Fibroblast of peridontal ligament (primary cell): ENCODE results near the gene PRX.

Source experiments
- DNase-seq: peaks from one replicate; pipeline ENCODE4 v3.0.0-alpha.2; 2010; ENCODE audit errors: extremely low read depth

Gene PRX

DNA sequence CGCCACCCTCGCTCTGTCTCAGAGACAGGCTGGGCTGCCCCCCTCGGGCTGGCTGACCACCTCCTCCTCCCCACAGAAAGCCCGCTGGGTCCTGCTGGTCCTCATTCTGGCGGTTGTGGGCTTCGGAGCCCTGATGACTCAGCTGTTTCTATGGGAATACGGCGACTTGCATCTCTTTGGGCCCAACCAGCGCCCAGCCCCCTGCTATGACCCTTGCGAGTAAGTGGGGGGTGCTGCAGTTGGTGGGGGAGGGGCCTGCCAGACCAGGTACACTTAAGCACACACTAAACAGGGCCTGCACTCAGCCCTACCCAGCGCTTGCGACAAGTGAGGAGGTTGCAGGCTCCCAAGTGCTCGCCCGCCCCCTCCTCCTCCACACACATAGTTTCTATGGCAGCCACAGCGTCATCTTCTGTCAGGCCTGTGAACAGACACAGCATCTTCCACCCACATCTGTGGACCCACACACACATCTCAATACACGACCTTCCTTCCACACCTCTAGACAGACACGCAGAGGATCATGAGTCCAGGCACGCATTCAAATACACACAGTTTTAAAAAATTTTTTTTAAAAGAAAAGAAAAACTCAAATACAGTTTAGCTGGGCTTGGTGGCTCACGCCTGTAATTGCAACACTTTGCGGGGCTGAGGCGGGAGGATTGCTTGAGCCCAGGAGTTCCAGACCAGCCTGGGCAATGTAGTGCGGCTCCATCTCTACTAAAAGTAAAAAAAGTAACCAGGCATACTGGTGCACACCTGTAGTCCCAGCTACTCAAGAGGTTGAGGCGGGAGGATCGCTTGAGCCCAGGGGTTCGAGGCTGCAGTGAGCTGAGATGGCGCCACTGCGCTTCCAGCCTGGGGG lies 46.2 kb downstream of the PRX start:
- no peak for DNase-seq

DNA sequence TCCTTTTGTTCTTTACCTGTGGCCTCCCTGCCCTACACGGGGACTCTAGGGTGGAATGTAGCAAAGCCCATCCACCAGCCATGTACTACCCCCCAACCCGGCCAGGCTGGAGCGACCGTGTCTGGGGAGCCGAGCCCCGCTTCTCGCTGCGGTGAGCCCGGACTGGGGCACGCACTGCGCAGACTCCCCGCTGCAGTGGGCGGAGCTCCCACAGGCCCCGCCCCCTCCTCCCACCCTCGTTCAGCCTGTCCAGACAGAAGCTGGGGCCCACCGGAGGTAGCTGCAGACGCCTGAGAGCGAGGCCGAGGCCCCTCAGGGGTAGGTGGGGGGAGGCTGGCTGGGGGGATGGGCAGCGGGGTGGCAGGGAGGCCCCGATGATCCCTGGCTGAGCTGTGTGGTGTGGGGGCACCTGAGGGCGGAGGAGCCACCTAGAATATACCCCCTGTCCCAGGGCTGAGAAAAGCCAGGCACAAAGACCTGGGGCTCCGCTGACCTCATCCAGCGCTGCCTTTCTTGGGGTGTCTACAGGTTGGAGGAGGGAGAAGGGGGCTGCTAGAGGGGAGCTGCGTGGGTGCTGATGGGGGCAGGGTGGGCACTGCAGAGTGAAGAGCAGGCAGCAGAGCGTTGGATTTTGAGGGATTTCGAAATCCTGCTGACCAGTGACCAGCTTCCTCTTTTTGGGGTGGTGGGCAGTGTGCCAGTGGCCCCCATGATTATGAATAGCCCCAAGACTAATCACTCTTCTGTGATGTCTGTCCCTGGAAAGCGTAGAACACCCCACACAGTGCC lies 47.4 kb downstream of the PRX start:
- peak; percentile 59 for DNase-seq

DNA sequence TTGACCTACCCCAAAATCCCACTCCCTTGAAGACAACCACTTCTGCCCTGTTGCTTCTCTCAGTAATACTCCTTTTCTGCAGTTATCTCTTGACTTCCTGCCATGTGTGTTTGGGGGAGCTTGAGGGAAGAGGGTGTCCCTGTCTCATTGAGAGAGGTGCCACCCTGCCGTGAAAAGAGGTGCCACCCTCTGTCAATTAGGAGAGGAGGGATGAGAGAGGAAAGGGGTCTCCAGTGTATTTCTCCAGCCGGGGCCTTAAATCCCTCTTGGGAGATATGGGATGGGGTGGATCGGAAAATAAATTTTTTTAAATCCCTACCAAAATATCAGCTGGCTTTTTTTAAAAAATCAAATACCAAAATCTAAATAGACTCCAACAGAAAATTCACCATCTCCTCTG lies 48.2 kb downstream of the PRX start:
- no peak for DNase-seq

DNA sequence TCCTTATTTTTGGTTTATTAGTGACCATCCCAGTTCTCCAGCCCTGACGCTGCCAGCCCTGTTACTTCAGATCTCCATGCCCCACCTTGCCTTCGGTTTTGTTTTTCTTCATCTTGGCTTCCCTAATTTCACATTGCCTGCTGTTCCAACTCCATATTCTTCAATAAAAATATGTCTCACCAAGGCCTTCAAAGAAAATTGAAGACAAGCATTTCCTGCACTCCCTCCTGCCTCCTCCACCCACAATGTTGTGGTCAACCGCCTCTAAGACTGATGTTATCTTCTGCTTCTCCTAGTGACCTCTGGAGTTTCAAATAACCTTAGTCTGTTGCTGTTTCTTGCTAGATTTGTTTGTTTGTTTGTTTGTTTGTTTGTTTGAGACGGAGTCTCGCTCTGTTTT lies 50.1 kb downstream of the PRX start:
- no peak for DNase-seq

DNA sequence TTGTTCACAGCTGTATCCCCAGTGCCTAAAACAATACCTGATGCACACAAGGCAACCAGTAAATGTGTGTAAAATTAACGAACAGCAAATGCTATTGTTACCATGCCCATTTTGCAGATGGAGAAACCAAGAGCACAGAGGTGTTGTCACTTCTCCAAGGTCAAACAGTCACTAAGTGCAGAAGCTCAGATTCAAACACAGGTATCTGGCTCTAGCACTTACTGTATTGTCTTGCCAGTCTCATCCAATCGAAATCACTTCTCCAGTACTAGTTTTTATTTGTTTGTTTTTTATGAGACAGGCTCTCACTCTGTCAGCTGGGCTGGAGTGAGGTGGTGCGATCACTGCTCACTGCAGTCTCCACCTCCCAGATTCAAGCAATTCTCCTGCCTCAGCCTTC lies 51.0 kb downstream of the PRX start:
- no peak for DNase-seq

DNA sequence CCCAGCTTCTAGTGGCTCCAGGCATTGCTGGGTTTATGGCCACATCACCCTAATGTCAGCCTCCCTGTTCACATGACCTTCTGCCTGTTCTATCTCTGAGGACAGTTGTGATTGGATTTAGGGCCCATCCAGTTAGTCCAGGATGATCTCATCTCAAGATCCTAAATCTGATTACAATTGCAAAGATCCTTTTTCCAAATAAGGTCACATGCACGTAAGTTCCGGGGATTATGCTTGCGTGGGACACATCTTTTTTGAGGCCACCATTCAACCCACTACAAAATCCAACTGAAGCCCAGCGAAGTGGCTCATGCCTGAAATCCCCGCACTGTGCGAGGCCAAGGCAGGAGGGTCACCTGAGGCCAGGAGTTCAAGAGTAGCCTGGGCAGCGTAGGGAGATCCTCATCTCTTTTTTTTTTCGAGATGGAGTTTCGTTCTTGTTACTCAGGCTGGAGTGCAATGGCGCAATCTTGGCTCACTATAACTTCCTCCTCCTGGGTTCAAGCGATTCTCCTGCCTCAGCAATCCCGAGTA lies 52.4 kb downstream of the PRX start:
- no peak for DNase-seq

DNA sequence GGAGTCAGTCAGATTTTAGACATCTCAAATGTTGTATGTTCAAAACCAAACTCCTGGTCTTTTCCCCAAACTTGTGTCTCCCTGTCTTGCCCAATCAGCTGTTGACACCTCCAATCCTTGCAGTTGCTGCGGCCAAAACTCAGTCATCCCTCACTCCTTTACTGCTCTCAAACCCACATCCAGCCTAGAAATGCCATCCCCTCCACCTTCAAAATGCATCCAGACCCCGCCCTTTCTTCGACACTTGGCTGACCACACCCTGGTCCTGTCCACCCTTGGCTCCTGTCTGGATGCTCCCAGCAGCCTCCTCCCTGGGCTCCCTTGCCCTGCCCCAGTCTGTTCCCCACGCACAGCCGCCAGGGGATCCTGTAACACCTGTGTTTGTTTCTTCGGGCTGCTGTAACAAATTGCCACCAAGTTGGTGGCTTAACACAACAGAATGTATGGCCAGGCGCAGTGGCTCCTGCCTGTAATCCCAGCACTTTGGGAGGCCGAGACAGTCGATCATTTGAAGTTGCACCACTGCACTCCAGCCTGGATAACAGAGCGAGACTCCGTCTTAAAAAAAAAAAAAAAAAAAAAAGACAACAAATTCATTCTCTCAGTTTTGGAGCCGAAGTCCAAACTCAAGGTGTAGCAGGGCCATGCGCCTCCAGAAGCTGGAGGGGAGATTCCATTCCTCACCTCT lies 53.0 kb downstream of the PRX start:
- no peak for DNase-seq

DNA sequence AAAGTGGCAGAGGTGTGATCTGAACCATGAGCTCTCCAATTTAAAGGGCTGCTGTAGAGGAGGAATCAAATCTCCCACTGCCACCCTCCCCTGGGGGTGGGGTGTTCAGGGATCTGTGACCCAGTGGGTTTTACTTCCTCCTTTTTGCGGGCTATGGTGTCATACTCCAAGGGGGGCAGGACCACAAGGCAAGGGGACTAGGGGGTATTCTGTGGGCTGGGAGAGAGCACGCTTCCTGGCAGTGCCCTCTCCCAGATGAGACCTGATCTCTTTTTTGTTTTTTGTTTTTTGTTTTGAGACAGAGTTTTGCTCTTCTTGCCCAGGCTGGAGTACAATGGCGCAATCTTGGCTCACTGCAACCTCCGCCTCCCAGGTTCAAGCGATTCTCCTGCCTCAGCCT lies 54.4 kb downstream of the PRX start:
- DNase-seq, result no peak

DNA sequence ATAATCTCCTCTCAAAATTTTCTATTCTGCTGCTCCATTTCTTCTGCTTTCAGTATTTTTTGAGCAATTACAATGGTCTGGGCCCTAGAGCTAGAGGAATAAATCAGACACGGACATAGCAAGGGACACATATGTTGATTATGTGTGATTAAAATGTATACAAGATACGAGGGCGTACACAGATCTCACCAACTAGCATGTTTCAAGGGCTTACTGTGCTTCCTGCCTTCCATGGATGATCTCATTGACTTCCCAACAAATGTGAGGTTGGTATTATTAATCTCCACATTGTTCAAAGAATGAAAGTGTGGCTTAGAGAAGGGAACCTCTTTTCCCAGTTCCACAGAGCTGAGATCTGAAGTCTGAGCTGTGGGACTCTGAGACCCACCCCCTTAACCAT lies 55.5 kb downstream of the PRX start:
- DNase-seq, result peak; percentile 6

DNA sequence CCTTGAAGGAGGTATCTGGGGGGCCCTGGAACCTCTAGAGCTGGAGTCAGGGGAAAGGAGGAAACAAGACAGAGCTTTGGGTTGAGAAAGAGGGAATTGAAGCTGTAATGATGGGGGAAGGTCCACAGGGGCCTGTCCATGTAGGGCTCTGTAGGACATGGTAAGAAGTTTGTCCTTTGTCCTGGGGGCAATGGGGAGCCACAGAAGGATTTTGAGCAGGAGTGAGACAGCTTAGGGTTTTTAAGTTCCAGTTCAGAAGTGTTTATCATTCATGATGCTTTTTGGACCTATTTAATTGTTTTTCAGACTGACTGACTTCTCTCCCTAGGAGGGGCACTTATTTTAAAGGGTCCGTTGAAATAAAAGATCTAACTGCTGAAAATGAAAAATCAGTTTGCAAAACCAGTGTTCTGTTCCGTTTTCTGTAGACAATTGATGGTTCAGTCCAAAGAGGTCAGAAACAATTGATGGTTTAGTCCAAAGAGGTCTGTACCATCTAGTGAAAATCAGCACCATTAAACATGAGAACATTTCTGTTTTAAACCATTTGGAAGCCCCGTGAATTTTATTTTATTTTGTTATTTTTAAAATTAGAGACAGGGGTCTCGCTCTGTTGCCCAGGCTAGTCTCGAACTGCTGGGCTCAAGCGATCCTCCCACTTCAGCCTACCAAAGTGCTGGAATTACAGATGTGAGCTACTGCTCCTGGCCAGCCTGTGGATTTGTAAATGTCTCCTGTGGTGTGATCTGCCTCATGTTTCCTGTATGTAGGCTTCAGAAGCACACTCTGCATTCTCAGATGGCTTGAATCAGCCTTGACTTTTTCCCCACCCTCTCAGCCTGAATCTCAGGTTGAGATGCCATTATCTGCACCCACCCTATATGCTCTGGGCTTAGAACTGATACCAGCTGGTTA lies 56.2 kb downstream of the PRX start:
- peak; percentile 17 for DNase-seq

DNA sequence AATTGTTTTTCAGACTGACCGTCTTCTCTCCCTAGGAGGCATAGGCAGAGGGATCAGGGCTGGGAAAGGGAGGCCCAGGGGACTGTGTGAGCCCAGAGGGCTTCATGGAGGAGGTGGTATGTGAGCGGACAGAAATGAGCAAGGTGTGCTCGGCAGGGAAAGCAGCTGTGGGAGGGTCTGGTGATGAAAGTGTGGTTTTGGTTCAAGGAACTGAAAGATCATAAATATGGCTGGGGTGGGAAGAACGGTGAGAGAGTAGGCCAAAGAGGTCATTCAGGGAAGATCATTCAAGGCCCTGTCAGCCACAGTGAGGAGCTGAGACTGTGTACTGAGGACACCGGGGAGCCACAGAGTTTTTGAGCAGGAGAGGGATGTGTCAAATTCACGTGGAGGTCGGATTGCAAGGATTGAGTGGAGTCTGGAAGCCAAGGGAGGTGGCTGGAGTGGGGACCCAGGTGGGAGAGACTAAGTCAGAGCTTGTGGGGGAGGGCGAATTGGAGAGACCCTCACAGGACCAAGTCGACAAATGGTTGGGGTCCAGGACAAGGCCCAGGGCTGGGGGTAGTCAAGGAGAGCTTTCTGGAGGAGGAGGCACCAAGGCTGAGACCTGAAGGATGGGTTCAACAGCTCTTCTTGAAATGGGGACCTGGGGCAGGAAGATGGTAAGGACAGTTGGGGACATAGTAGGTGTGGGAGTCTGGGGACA lies 57.0 kb downstream of the PRX start:
- DNase-seq, result no peak

DNA sequence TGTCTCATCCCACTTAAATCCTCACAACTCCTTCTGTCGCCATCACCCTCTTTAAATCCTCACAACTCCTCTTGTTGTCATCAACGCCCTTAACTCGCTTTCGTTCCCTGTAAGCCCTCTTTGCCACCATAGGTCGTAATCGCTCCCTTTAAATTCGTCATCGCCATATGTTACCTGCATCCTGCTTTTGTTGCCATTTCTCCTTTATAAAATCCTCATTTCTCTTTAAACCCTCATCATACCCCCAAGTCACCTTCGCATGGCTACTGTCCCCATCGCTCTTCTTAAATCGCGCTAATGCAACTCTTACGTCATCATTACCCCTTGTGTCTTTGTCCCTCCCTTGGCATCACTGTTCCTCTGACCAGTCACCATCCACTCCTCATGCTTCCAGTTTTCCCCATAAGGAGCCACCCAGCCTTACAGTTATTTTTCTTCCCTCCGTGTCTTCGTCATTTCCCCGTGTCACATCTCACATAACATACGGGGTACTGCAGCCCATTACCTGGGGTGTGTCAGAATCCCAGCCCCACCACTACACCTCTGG lies 64.1 kb downstream of the PRX start:
- peak; percentile 82 for DNase-seq

DNA sequence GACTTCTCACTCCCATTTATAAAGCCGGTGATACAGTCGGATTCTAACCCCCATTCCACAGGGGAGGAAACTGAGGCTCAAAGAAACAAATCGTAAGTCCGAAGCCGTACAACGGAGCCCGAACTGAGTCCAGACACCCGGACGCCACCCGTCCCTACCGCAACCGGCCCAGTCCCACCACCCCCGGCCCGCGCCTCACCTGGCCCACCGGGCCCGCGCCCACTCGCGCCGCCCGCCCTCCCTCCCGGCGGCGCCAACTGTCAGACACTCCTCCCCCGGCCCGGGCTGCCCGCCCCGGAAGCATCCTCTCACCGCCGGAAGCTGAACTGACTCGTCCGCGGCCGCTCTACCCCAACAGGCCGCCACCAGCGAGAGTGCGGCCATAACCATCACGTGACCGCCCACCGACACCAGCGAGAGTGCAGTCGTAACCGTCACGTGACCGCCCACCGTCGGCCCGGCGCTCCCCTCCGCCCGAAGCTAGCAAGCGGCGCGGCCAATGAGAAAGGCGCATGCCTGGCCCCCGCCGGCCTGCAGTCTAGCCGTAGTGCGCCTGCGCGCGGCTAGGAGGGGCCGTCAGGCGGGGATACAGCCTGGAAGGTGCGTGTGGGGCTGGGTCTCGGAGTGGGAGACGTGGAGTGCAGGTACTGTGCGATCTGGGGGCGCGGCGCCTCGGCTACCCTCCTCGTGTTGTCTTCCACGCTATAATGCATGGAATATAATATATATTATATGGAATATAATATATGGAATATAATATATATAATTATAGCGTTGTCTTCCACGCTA lies 64.9 kb downstream of the PRX start, which contains the start of the genes C19orf47 and PLD3:
TSS of gene C19orf47 (minus strand) at position 273 of the 789 bp plus-strand sequence. CDS start 6,540 bp downstream, outside the sequence.
TSS of gene PLD3 (plus strand) at position 571 of the 789 bp plus-strand sequence. CDS start 17,789 bp downstream, outside the sequence.
- peak; percentile 98 for DNase-seq

DNA sequence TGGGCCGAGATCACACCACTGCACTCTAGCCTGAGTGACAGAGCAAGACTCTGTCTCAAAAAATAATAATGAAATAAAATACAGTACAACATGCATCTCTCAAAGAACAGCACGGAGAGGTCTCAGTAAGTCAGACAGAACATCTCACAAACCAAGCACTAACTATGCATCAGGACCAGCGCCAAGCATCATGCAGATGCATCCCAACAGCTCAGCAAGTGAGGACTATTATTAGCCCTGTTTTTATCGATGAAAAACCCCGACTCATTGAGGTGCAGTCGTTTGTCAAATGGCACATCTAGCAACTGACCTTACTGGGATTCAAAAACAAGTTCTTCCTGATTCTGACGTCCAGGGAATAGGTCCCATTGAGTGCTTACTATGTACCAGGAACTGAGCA lies 68.8 kb downstream of the PRX start:
- DNase-seq, result no peak
